Nucleus accumbens (tissue), 56 donors: ENCODE results near the gene TMEM63C.
A peak's percentile ranks its signal among the peaks of the same experiment; 100 is the strongest.

Experiments used
- DNase-seq, 56 donors: peaks; one replicate each; lab custom pipeline; 2025; lab: John Stamatoyannopoulos, UW

The TMEM63C gene

GRCh38 chr14:77219591-77219990 lies 38.0 kb downstream of the TMEM63C start:
- peak in 20 of 56 donors; percentile 5 to 53 (median 24) for DNase-seq

GRCh38 chr14:77220246-77221017 lies 38.8 kb downstream of the TMEM63C start:
- DNase-seq: peak in 1 of 56 donors; percentile 13

GRCh38 chr14:77221241-77221871 lies 39.8 kb downstream of the TMEM63C start:
- DNase-seq: peak in 1 of 56 donors; percentile 30

- DNase-seq: no peak
Observed at GRCh38 chr14:77222546-77223225, 41.1 kb downstream of the TMEM63C start.

GRCh38 chr14:77224212-77224611 lies 42.6 kb downstream of the TMEM63C start:
- DNase-seq: no peak

- no peak for DNase-seq
Observed at GRCh38 chr14:77225254-77225653, 43.7 kb downstream of the TMEM63C start.

GRCh38 chr14:77225892-77226557 lies 44.4 kb downstream of the TMEM63C start:
- no peak for DNase-seq

GRCh38 chr14:77228056-77228455 lies 46.5 kb downstream of the TMEM63C start:
- DNase-seq: no peak

GRCh38 chr14:77230914-77231313 lies 49.3 kb downstream of the TMEM63C start:
- no peak for DNase-seq

GRCh38 chr14:77231721-77232120 lies 50.1 kb downstream of the TMEM63C start:
- DNase-seq: no peak

GRCh38 chr14:77236814-77237213 lies 55.2 kb downstream of the TMEM63C start:
- DNase-seq: no peak

- DNase-seq: peak in 8 of 56 donors; percentile 2 to 21 (median 6)
Observed at GRCh38 chr14:77238356-77238755, 56.8 kb downstream of the TMEM63C start.

GRCh38 chr14:77238996-77239395 lies 57.4 kb downstream of the TMEM63C start:
- DNase-seq: peak in 3 of 56 donors; percentile 8 to 33 (median 15)

- DNase-seq: no peak
Observed at GRCh38 chr14:77239412-77239811, 57.8 kb downstream of the TMEM63C start.

GRCh38 chr14:77240336-77240915 lies 58.8 kb downstream of the TMEM63C start:
- DNase-seq: no peak

- DNase-seq: no peak
Observed at GRCh38 chr14:77241955-77242354, 60.4 kb downstream of the TMEM63C start.

- no peak for DNase-seq
Observed at GRCh38 chr14:77242752-77243151, 61.2 kb downstream of the TMEM63C start.

- DNase-seq: no peak
Observed at GRCh38 chr14:77243853-77244252, 62.3 kb downstream of the TMEM63C start.

- DNase-seq: no peak
Observed at GRCh38 chr14:77245820-77246219, 64.2 kb downstream of the TMEM63C start.

GRCh38 chr14:77246784-77247183 lies 65.2 kb downstream of the TMEM63C start:
- no peak for DNase-seq

- no peak for DNase-seq
Observed at GRCh38 chr14:77248666-77249065, 67.1 kb downstream of the TMEM63C start.
